ENCODE measurements around the gene PURB.

The PURB gene

GRCh38 chr7:44899443-44899842 is 14.1 kb upstream of the PURB start:
- TF ChIP-seq CTCF (IDR thresholded peaks at IDR 0.05) = no peak

- TF ChIP-seq CTCF (IDR thresholded peaks at IDR 0.05) = no peak
Observed at GRCh38 chr7:44898039-44898438, 12.7 kb upstream of the PURB start.

- no peak for TF ChIP-seq CTCF (IDR thresholded peaks at IDR 0.05)
Observed at GRCh38 chr7:44897309-44897708, 12.0 kb upstream of the PURB start.

- TF ChIP-seq CTCF (IDR thresholded peaks at IDR 0.05) = no peak
Observed at GRCh38 chr7:44894888-44895580, 9.7 kb upstream of the PURB start.

- no peak for TF ChIP-seq CTCF (IDR thresholded peaks at IDR 0.05)
Observed at GRCh38 chr7:44893710-44894234, 8.4 kb upstream of the PURB start.

- no peak for TF ChIP-seq CTCF (IDR thresholded peaks at IDR 0.05)
Observed at GRCh38 chr7:44891791-44892190, 6.5 kb upstream of the PURB start.

- no peak for TF ChIP-seq CTCF (IDR thresholded peaks at IDR 0.05)
Observed at GRCh38 chr7:44891372-44891771, 6.0 kb upstream of the PURB start.
